GM18873 (cell line): Measurements from ENCODE around the gene LASP1NB.
"Not testable (repeated sequence)": the region's sequence is repeated elsewhere in the genome, so short reads cannot be mapped to it uniquely, and the experiment has no call there.

Source experiments
- ATAC-seq: cut with Tn5 transposase; IDR thresholded peaks from one replicate; pipeline ENCODE4 v1.9.1; 2021; ENCODE audit warnings: mild to moderate bottlenecking, moderate library complexity, moderate number of reproducible peaks; ENCODE audit not compliant: unreplicated experiment, low FRiP score

Gene LASP1NB

DNA sequence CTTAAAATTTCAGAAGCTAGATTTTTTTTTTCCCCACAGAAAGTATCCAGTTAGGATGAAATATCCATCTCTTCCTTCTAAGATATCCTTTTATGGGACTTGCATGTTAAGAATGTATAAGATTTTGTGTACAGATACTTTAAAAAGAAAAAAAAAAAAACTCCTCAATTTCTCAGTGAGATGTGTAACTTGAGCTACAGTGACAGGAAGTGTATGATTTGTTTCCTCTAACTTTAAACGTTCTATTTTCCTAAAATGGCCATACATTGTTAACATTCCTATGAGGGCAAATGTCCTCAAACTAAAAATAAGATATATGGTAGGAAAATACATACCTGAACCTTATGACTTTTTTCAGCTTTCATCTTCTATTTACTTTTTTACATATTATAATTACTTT lies 32.9 kb downstream of the LASP1NB start:
- no peak for ATAC-seq

- ATAC-seq = no peak
Measured at GRCh38 chr17:38958756-38959155, 33.3 kb downstream of the LASP1NB start.

DNA sequence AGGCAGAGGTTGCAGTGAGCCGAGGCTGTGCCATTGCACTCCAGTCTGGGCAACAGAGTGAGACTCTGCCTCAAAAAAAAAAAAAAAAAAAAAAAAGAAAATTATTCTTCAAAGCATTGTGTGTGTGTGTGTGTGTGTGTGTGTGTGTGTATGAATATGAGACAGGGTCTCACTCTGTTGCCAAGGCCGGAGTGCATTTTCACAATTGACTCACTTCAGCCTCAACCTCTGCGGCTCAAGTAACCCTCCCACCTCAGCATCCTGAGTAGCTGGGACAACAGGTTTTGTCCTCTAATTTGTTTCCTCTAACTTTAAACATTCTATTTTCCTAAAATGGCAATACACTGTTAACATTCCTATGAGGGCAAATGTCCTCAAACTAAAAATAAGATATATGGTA lies 34.1 kb downstream of the LASP1NB start:
- no peak for ATAC-seq

DNA sequence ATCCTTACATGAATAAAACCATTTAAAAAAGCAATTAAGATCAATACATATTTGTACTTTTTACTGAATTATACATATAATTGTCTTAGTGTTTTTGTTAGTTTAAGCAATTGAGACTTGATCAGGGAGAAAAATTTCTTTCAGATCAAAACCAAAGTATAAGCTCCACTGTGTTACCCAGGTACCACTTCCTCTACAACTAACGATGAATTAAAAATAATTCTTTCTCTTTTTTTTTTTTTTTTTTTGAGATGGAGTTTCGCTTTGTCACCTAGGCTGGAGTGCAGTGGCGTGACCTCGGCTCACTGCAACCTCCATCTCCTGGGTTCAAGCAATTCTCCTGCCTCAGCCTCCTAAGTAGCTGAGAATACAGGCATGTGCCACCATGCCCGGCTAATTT lies 35.0 kb downstream of the LASP1NB start:
- no peak for ATAC-seq

DNA sequence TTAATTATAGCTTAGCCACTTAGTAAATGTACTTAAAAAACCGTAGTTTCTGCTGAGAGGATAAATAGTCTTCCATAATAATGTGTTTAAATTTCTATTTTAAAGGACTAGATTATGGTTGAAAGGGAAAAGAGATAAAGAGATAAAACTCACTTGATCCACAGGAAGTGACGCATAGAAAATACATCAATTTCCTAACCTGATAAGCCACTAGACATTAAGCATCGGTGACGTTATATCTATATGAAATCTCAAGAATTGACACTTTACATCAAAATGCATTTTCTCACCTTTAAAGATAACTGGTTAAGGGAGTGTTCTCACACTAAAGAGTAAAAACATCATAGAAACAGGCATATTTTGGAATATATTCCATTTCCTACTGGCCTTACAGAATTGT lies 36.0 kb downstream of the LASP1NB start:
- ATAC-seq = no peak

DNA sequence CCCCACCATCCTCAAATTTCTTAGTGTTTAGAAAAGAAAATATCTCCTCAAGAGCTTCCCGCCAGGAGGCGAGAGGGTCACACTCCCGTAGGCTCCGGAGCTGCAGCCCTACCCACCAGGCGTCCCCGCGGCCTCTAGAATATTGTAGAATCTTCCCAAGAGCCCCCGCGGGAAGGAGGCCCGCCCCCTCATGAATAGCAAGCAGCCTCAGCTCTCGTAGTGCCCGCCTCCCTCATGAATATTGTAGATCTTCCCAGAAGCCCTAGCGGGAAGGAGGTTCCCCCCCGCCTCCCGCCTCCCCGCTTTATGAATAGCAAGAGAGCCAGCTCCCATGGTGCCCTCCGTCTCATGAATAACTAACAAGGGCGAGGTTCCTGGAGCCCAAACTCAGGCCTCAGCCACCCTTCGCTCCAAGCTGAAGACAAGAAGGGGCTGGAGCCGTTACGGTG lies 41.9 kb downstream of the LASP1NB start, which contains the start of gene FBXO47:
Gene FBXO47, minus strand, starts transcription at position 114 of the 449 bp plus-strand sequence. CDS start 4,378 bp downstream, outside the sequence.
- no peak for ATAC-seq

DNA sequence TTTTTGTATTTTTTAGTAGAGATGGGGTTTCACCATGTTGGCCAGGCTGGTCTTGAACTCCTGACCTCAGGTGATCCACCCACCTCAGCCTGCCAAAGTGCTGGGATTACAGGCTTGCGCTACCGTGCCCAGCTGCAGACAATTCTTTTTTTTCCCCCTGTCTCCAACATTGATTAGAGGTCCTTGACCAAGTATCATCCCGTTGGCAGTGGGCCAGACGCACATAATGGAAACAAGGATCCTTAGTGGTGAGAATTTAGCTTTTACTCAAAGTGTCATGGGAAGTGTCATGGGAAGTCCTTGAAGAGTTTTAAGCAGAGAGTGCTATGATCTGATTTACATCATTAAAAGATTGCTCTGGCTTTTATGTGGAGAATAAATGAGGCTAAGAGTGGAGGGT lies 43.9 kb downstream of the LASP1NB start:
- no peak for ATAC-seq

- ATAC-seq = no peak
Measured at GRCh38 chr17:38970128-38970527, 44.7 kb downstream of the LASP1NB start.

DNA sequence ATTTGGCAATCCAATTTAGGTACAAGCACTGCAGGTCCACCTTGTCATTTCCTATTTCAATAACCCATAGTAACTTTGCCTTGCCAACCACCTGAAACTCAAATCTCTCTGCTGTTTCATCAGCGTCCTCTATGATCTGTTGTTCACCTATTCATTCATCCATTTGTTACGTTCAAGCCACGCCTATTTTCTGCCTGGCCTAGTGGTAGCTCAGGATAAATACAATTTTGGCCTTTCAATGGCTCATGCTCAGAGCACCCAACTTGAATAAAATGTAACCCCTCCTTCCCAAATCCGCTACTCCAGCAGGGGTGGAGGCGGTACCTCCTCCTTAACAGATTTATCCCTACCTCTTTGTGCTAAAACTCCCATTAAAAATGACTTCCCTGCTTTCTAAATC lies 45.4 kb downstream of the LASP1NB start:
- ATAC-seq = no peak

GRCh38 chr17:38976187-38976551 lies 50.8 kb downstream of the LASP1NB start:
- ATAC-seq = not testable (repeated sequence)

DNA sequence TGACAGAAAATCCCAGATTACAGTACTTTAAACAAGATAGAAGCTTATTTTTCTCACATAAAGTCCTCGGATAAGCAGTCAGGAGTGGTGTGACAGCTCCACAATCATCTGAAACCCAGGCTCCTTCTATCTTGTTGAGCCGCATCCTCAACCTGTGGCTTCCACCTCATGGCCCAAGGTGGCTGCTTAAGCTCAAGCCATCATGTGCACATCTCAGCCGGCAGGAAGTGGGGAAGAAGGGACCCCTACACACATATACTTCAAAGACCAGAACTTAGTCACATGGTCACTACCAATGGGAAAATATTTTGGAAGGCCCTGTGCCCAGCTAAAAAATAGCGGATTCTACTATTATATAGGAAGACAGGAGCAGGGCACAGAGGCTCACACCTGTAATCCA lies 52.8 kb downstream of the LASP1NB start:
- no peak for ATAC-seq
